WTC11 (cell line): ENCODE data around the gene HOMEZ. TPM values are rescaled to one million over a fixed set of nuclear protein-coding genes. Genes with fewer than 3 reads are reported as not detected.
A peak's percentile ranks its signal among the peaks of the same experiment; 100 is the strongest.

Experiments
- ATAC-seq: fragments of 200-7000 bp; cut with Tn5 transposase; 2 replicates; pipeline ENCODE4 v1.10.0; 2021; ENCODE audit warnings: mild to moderate bottlenecking, moderate library complexity
- CTCF ChIA-PET: fragments of 300-600 bp; sonication (Branson Sonifier 250); formaldehyde crosslinking; loops from one replicate; lab custom pipeline; 2021; ENCODE audit warnings: antibody characterized with exemption; lab: Charles Lee
- POLR2A ChIA-PET: fragments of 350-600 bp; sonication (Branson Sonifier 250); formaldehyde crosslinking; loops from one replicate; lab custom pipeline; 2021; ENCODE audit warnings: antibody characterized with exemption; lab: Charles Lee
- DNase-seq: peaks from one replicate; pipeline ENCODE4 v3.0.0; 2021; ENCODE audit warnings: low spot score
- H3K27ac Mint-ChIP-seq: 2 replicates; pipeline ENCODE4 v1.8.0; 2021; ENCODE audit warnings: mixed read lengths
- H3K27me3 Mint-ChIP-seq: 2 replicates; pipeline ENCODE4 v1.8.0; 2021; ENCODE audit warnings: low read depth, mild to moderate bottlenecking, moderate library complexity, mixed read lengths
- H3K36me3 Mint-ChIP-seq: 2 replicates; pipeline ENCODE4 v1.8.0; 2021; ENCODE audit warnings: mixed read lengths
- H3K4me1 Mint-ChIP-seq: 2 replicates; pipeline ENCODE4 v1.8.0; 2022; ENCODE audit warnings: mixed read lengths
- H3K4me3 Mint-ChIP-seq: 2 replicates; pipeline ENCODE4 v1.8.0; 2021; ENCODE audit warnings: mild to moderate bottlenecking, moderate library complexity, mixed read lengths
- H3K9me3 Mint-ChIP-seq: 2 replicates; pipeline ENCODE4 v1.8.0; 2021; ENCODE audit warnings: mixed read lengths
- AFF4 ChIP-seq: sonication (generic); formaldehyde crosslinking; IDR thresholded peaks from 2 replicates; pipeline ENCODE4 v1.8.1; 2023; ENCODE audit warnings: mild to moderate bottlenecking, missing genetic modification reagents, borderline replicate concordance
- AR ChIP-seq: fragments of 250-450 bp; sonication (Bioruptor Pico); IDR thresholded peaks from 2 replicates; pipeline ENCODE4 v1.9.0; 2021; ENCODE audit warnings: mild to moderate bottlenecking
- ATF3 ChIP-seq: sonication (generic); formaldehyde crosslinking; conservative IDR thresholded peaks from 2 replicates; pipeline ENCODE4 v1.8.1; 2022; ENCODE audit warnings: mild to moderate bottlenecking, missing genetic modification reagents
- E2F5 ChIP-seq: sonication (generic); formaldehyde crosslinking; IDR thresholded peaks from 2 replicates; pipeline ENCODE4 v1.8.1; 2022; ENCODE audit warnings: mild to moderate bottlenecking, moderate library complexity, missing genetic modification reagents
- FOXK1 ChIP-seq: sonication (generic); formaldehyde crosslinking; IDR thresholded peaks from 2 replicates; pipeline ENCODE4 v1.8.0; 2022; ENCODE audit warnings: mild to moderate bottlenecking, moderate library complexity, missing genetic modification reagents
- GABPB1 ChIP-seq: sonication (generic); formaldehyde crosslinking; IDR thresholded peaks from 2 replicates; pipeline ENCODE4 v1.8.1; 2023; ENCODE audit warnings: mild to moderate bottlenecking, missing genetic modification reagents
- GTF2I ChIP-seq: fragments of 250-450 bp; sonication (Bioruptor Pico); conservative IDR thresholded peaks from 2 replicates; pipeline ENCODE4 v1.4.0; 2021; ENCODE audit warnings: mild to moderate bottlenecking
- NFYB ChIP-seq: sonication (generic); formaldehyde crosslinking; conservative IDR thresholded peaks from 2 replicates; pipeline ENCODE4 v1.8.0; 2022; ENCODE audit warnings: low read depth, missing genetic modification reagents
- NR1H2 ChIP-seq: sonication (generic); formaldehyde crosslinking; IDR thresholded peaks from 2 replicates; pipeline ENCODE4 v1.9.0; 2021; ENCODE audit warnings: mild to moderate bottlenecking, moderate library complexity, missing genetic modification reagents
- NR2C2 ChIP-seq: sonication (generic); formaldehyde crosslinking; IDR thresholded peaks from 2 replicates; pipeline ENCODE4 v1.8.0; 2022; ENCODE audit warnings: mild to moderate bottlenecking, missing genetic modification reagents
- NR3C1 ChIP-seq: sonication (generic); formaldehyde crosslinking; conservative IDR thresholded peaks from 2 replicates; pipeline ENCODE4 v1.8.1; 2023; ENCODE audit warnings: low read depth, mild to moderate bottlenecking, missing genetic modification reagents
- SMAD4 ChIP-seq: sonication (generic); formaldehyde crosslinking; IDR thresholded peaks from 2 replicates; pipeline ENCODE4 v1.8.0; 2022; ENCODE audit warnings: mild to moderate bottlenecking, missing genetic modification reagents
- SP1 ChIP-seq: sonication (generic); formaldehyde crosslinking; conservative IDR thresholded peaks from 2 replicates; pipeline ENCODE4 v1.8.1; 2022; ENCODE audit warnings: missing genetic modification reagents
- ZBTB21 ChIP-seq: sonication (generic); formaldehyde crosslinking; IDR thresholded peaks from 2 replicates; pipeline ENCODE4 v1.8.1; 2023; ENCODE audit warnings: mild to moderate bottlenecking, missing genetic modification reagents, borderline replicate concordance
- ZBTB43 ChIP-seq: sonication (generic); formaldehyde crosslinking; IDR thresholded peaks from 2 replicates; pipeline ENCODE4 v1.8.1; 2023; ENCODE audit warnings: mild to moderate bottlenecking, missing genetic modification reagents
- ZNF263 ChIP-seq: sonication (generic); formaldehyde crosslinking; IDR thresholded peaks from 2 replicates; pipeline ENCODE4 v1.8.1; 2022; ENCODE audit warnings: low read depth, mild to moderate bottlenecking, moderate library complexity, missing genetic modification reagents
- ZNF281 ChIP-seq: sonication (generic); formaldehyde crosslinking; IDR thresholded peaks from 2 replicates; pipeline ENCODE4 v1.8.0; 2023; ENCODE audit warnings: mild to moderate bottlenecking, missing genetic modification reagents
- ZNF416 ChIP-seq: fragments of 250-450 bp; sonication (Bioruptor Pico); IDR thresholded peaks from 2 replicates; pipeline ENCODE4 v1.9.0; 2021; ENCODE audit warnings: mild to moderate bottlenecking, inconsistent platforms
- ZSCAN18 ChIP-seq: fragments of 250-450 bp; sonication (Bioruptor Pico); IDR thresholded peaks from 2 replicates; pipeline ENCODE4 v2.1.2; 2022; ENCODE audit warnings: mild to moderate bottlenecking, moderate library complexity
- total RNA-seq: library from RNA; stranded (reverse); gene quantifications from 3 replicates; pipeline ENCODE4 v1.2.3, GENCODE V29; 2021

HOMEZ gene
- total RNA-seq, 1 experiment from 2014 or later = 10.7 TPM

- no peaks in the 10 kb centered on the region for H3K9me3 Mint-ChIP-seq
- TF ChIP-seq ZBTB21 (CRISPR knock-in tag) = no peak
- TF ChIP-seq FOXK1 (CRISPR knock-in tag) = no peak
- no peak for TF ChIP-seq ZSCAN18 (CRISPR knock-in tag)
- TF ChIP-seq GABPB1 (CRISPR knock-in tag) = no peak
- TF ChIP-seq ATF3 (CRISPR knock-in tag) = no peak
- TF ChIP-seq ZNF416 = no peak
- TF ChIP-seq NR2C2 (CRISPR knock-in tag) = no peak
- no peak for TF ChIP-seq SMAD4 (CRISPR knock-in tag)
- no peak for TF ChIP-seq NR1H2 (CRISPR knock-in tag)
- no peak for TF ChIP-seq AR (CRISPR knock-in tag)
- no peak for TF ChIP-seq GTF2I (CRISPR knock-in tag)
- TF ChIP-seq SP1 (CRISPR knock-in tag) = no peak
- no peak for TF ChIP-seq E2F5 (CRISPR knock-in tag)
- no peak for TF ChIP-seq ZBTB43 (CRISPR knock-in tag)
- TF ChIP-seq ZNF281 (CRISPR knock-in tag) = no peak
- no peak for TF ChIP-seq AFF4
- TF ChIP-seq NFYB (CRISPR knock-in tag) = no peak
- no peak for TF ChIP-seq ZNF263 (CRISPR knock-in tag)
- TF ChIP-seq NR3C1 (CRISPR knock-in tag) = no peak
- ATAC-seq (no peak), DNase-seq (no peak)
- ChIA-PET POLR2A (interaction anchor here (0.6 to 2.7 kb wide), 3 partner anchors 14 to 335 kb away, joined by 4 to 18 read pairs (median 8); partner anchors contain the start of genes HOMEZ and PABPN1), CTCF (interaction anchor here (0.8 to 3.7 kb wide), 12 partner anchors 11 to 305 kb away, joined by 3 to 27 read pairs (median 10); partner anchors contain the start of genes CEBPE, CMTM5, HOMEZ and PABPN1)
- H3K27ac Mint-ChIP-seq = no peak overlapping the region
- H3K27me3 Mint-ChIP-seq = peaks cover 76% of the 10 kb centered on the region
- peaks cover 5% of the 10 kb centered on the region for H3K36me3 Mint-ChIP-seq
- H3K4me1 Mint-ChIP-seq = peaks cover 5% of the 10 kb centered on the region; the same call in 1 of the 2 replicates
- H3K4me3 Mint-ChIP-seq = peak overlapping the region; percentile 85
Observed at GRCh38 chr14:23299986-23300686, 14.2 kb upstream of the HOMEZ start.
